ENCODE results near the gene TMEM220. TPM values are rescaled to one million over a fixed set of nuclear protein-coding genes. Genes with fewer than 3 reads are reported as not detected.

The TMEM220 gene
- total RNA-seq, 4 donors from 2014 or later: 4.5 to 12.1 (median 9.4) TPM

GRCh38 chr17:10748531-10749181 lies 18.8 kb upstream of the TMEM220 start:
- TF ChIP-seq POLR2AphosphoS5 (IDR thresholded peaks at IDR 0.05): no peak

GRCh38 chr17:10745231-10745630 lies 15.4 kb upstream of the TMEM220 start:
- no peak for DNase-seq (ENCODE audit: low spot score in 2 of 2)
- Histone ChIP-seq H3K4me3 (no peak overlapping the region), H3K36me3 (no peaks in the 10 kb centered on the region), H3K4me1 (peaks cover 33% of the 10 kb centered on the region), H3K9me3 (no peaks in the 10 kb centered on the region), H3K27ac (peak overlapping the region; percentile 18), H3K27me3 (no peaks in the 10 kb centered on the region)
- TF ChIP-seq CTCF (IDR thresholded peaks at IDR 0.05) (no peak), EP300 (IDR thresholded peaks at IDR 0.05) (no peak), POLR2A (IDR thresholded peaks at IDR 0.05) (no peak), POLR2AphosphoS5 (IDR thresholded peaks at IDR 0.05) (no peak)
- 46% methylated on average over 6 of the region's 6 CpGs for WGBS

More at GRCh38 chr17:10748531-10749181, 18.8 kb upstream of the TMEM220 start:
- no peak for DNase-seq (ENCODE audit: low spot score in 2 of 2)
- no peaks in the 10 kb centered on the region for H3K27me3 ChIP-seq
- peaks cover 27% of the 10 kb centered on the region for H3K4me1 ChIP-seq
- no peaks in the 10 kb centered on the region for H3K36me3 ChIP-seq
- H3K27ac ChIP-seq: no peak overlapping the region
- 36% methylated on average over 9 of the region's 9 CpGs for WGBS
- H3K9me3 ChIP-seq: no peaks in the 10 kb centered on the region
- H3K4me3 ChIP-seq: no peak overlapping the region

GRCh38 chr17:10744501-10745000 lies 14.7 kb upstream of the TMEM220 start:
- TF ChIP-seq POLR2AphosphoS5 (IDR thresholded peaks at IDR 0.05) (no peak), EP300 (IDR thresholded peaks at IDR 0.05) (no peak), POLR2A (IDR thresholded peaks at IDR 0.05) (no peak), CTCF (IDR thresholded peaks at IDR 0.05) (no peak)
- WGBS: 69% methylated on average over 7 of the region's 7 CpGs
- DNase-seq (ENCODE audit: low spot score in 2 of 2): no peak
- Histone ChIP-seq H3K4me1 (peaks cover 33% of the 10 kb centered on the region), H3K9me3 (no peaks in the 10 kb centered on the region), H3K27ac (peak overlapping the region; percentile 18), H3K36me3 (no peaks in the 10 kb centered on the region), H3K27me3 (no peaks in the 10 kb centered on the region), H3K4me3 (no peak overlapping the region)

GRCh38 chr17:10743316-10744009 lies 13.6 kb upstream of the TMEM220 start:
- peaks cover 25% of the 10 kb centered on the region for H3K4me1 ChIP-seq
- no peak for DNase-seq (ENCODE audit: low spot score in 2 of 2)
- no peaks in the 10 kb centered on the region for H3K36me3 ChIP-seq
- H3K9me3 ChIP-seq: no peaks in the 10 kb centered on the region
- WGBS: 37% methylated on average over 8 of the region's 8 CpGs
- TF ChIP-seq POLR2A (IDR thresholded peaks at IDR 0.05) (no peak), CTCF (IDR thresholded peaks at IDR 0.05) (no peak)
- peak overlapping the region; percentile 27 for H3K27ac ChIP-seq
- no peaks in the 10 kb centered on the region for H3K27me3 ChIP-seq
- no peak overlapping the region for H3K4me3 ChIP-seq

GRCh38 chr17:10742431-10742830 lies 12.6 kb upstream of the TMEM220 start:
- Histone ChIP-seq H3K27me3 (no peaks in the 10 kb centered on the region), H3K4me3 (no peak overlapping the region), H3K9me3 (no peaks in the 10 kb centered on the region), H3K27ac (no peak overlapping the region), H3K36me3 (no peaks in the 10 kb centered on the region), H3K4me1 (peaks cover 24% of the 10 kb centered on the region)
- no peak for DNase-seq (ENCODE audit: low spot score in 2 of 2)
- WGBS: 92% methylated on average over 6 of the region's 6 CpGs
- TF ChIP-seq POLR2A (IDR thresholded peaks at IDR 0.05) (no peak), POLR2AphosphoS5 (IDR thresholded peaks at IDR 0.05) (no peak), EP300 (IDR thresholded peaks at IDR 0.05) (no peak), CTCF (IDR thresholded peaks at IDR 0.05) (no peak)
